BLaER1 (cell line): Measurements from ENCODE around the gene HSDL1.
"Not testable (repeated sequence)": the region's sequence is repeated elsewhere in the genome, so short reads cannot be mapped to it uniquely, and the experiment has no call there.

Experiments
- H3K27ac ChIP-seq: shearing (Covaris generic); formaldehyde crosslinking; 2 replicates; pipeline ENCODE4 v1.8.1; 2022
- H3K27me3 ChIP-seq: shearing (Covaris generic); formaldehyde crosslinking; 2 replicates; pipeline ENCODE4 v1.8.1; 2022
- H3K36me3 ChIP-seq: shearing (Covaris generic); formaldehyde crosslinking; 2 replicates; pipeline ENCODE4 v1.8.1; 2022
- H3K4me1 ChIP-seq: shearing (Covaris generic); formaldehyde crosslinking; 2 replicates; pipeline ENCODE4 v1.8.1; 2022
- H3K4me2 ChIP-seq: shearing (Covaris generic); formaldehyde crosslinking; 2 replicates; pipeline ENCODE4 v1.8.1; 2022
- H3K4me3 ChIP-seq: shearing (Covaris generic); formaldehyde crosslinking; 2 replicates; pipeline ENCODE4 v1.8.1; 2022
- H3K9ac ChIP-seq: shearing (Covaris generic); formaldehyde crosslinking; 2 replicates; pipeline ENCODE4 v1.8.1; 2022
- H3K9me3 ChIP-seq: shearing (Covaris generic); formaldehyde crosslinking; 2 replicates; pipeline ENCODE4 v1.8.1; 2022
- H4K20me1 ChIP-seq: shearing (Covaris generic); formaldehyde crosslinking; 2 replicates; pipeline ENCODE4 v1.8.1; 2022
- Cebpa-rat ChIP-seq: shearing (Covaris generic); IDR thresholded peaks from 2 replicates; pipeline ENCODE4 v1.8.1; 2022

HSDL1 gene

GRCh38 chr16:84124257-84125073 lies 20.5 kb downstream of the HSDL1 start:
- H3K27me3 ChIP-seq = no peaks in the 10 kb centered on the region
- no peaks in the 10 kb centered on the region for H3K9me3 ChIP-seq
- peaks cover 57% of the 10 kb centered on the region for H3K36me3 ChIP-seq
- H3K4me3 ChIP-seq = no peak overlapping the region
- H3K27ac ChIP-seq = no peak overlapping the region
- no peak overlapping the region for H3K4me2 ChIP-seq
- no peaks in the 10 kb centered on the region for H4K20me1 ChIP-seq
- H3K4me1 ChIP-seq = 0 out of 2 replicates have a peak, but pooled peaks cover 7% of the 10 kb centered on the region
- no peak for TF ChIP-seq Cebpa-rat
- no peak overlapping the region for H3K9ac ChIP-seq

- no peaks in the 10 kb centered on the region for H3K27me3 ChIP-seq
- no peak for TF ChIP-seq Cebpa-rat
- no peak overlapping the region for H3K9ac ChIP-seq
- peaks cover 3% of the 10 kb centered on the region; the same call in 1 of the 2 replicates for H4K20me1 ChIP-seq
- H3K9me3 ChIP-seq = no peaks in the 10 kb centered on the region
- no peak overlapping the region for H3K4me3 ChIP-seq
- H3K27ac ChIP-seq = no peak overlapping the region
- no peak overlapping the region for H3K4me2 ChIP-seq
- peaks cover 16% of the 10 kb centered on the region for H3K4me1 ChIP-seq
- peaks cover 37% of the 10 kb centered on the region for H3K36me3 ChIP-seq
Observed at GRCh38 chr16:84121007-84121406, 24.0 kb downstream of the HSDL1 start.

DNA sequence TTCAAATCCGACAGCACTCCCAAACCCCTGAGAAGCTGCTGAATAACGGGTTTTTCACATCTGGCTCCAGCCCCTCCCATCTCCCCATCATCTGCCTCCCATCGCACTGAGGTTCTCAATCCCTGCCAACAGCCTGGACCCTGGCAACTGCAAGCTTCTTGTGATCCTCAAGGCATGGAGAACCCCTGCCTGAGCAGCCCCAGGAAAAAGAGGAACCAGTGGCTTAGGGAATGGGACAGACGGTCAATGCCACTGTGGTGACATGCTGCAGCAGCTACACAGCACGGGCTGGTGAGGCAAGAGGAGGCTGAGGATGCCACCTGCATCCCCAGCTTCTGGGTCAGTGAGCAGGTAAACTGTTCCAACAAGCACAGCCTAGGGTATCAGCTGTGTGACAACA lies 25.0 kb downstream of the HSDL1 start:
- H3K4me2 ChIP-seq = no peak overlapping the region
- no peak overlapping the region for H3K27ac ChIP-seq
- no peaks in the 10 kb centered on the region for H3K27me3 ChIP-seq
- H3K9me3 ChIP-seq = no peaks in the 10 kb centered on the region
- H4K20me1 ChIP-seq = peaks cover 12% of the 10 kb centered on the region
- peaks cover 38% of the 10 kb centered on the region for H3K36me3 ChIP-seq
- no peak for TF ChIP-seq Cebpa-rat
- peaks cover 20% of the 10 kb centered on the region for H3K4me1 ChIP-seq
- H3K4me3 ChIP-seq = no peak overlapping the region
- no peak overlapping the region for H3K9ac ChIP-seq

DNA sequence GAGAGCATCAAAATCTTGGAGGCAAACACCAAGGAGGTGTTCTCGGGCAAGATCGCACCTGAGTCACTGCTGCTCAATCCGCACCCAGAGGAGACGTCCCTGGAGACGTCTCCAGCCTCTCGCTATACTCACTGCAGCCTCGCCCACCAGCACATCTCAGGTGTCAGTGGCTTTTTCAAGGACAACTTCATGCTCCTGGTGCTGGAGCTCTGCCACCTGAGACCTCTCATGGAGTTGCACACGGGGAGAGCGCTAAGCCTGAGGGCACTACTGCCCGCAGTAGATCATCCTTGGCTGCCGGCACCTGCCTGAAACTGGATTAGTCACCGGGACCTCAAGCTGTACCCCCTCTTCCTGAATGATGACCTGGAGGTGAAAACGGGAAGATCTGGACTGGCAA lies 25.6 kb downstream of the HSDL1 start:
- no peak for TF ChIP-seq Cebpa-rat
- Histone ChIP-seq H3K9me3 (no peaks in the 10 kb centered on the region), H4K20me1 (peaks cover 19% of the 10 kb centered on the region), H3K27ac (no peak overlapping the region), H3K36me3 (peaks cover 37% of the 10 kb centered on the region), H3K27me3 (no peaks in the 10 kb centered on the region), H3K4me2 (no peak overlapping the region), H3K4me1 (peaks cover 26% of the 10 kb centered on the region), H3K4me3 (no peak overlapping the region), H3K9ac (no peak overlapping the region)

GRCh38 chr16:84118315-84118714 lies 26.7 kb downstream of the HSDL1 start:
- H3K9me3 ChIP-seq, H3K27ac ChIP-seq, H3K4me3 ChIP-seq, H3K27me3 ChIP-seq: not testable (repeated sequence)
- H3K4me2 ChIP-seq = peak overlapping the region; percentile 87; the same call in 1 of the 2 replicates
- H3K4me1 ChIP-seq = peaks cover 27% of the 10 kb centered on the region
- H3K36me3 ChIP-seq = peaks cover 27% of the 10 kb centered on the region
- peaks cover 30% of the 10 kb centered on the region for H4K20me1 ChIP-seq
- H3K9ac ChIP-seq = peak overlapping the region; percentile 96; the same call in 1 of the 2 replicates

DNA sequence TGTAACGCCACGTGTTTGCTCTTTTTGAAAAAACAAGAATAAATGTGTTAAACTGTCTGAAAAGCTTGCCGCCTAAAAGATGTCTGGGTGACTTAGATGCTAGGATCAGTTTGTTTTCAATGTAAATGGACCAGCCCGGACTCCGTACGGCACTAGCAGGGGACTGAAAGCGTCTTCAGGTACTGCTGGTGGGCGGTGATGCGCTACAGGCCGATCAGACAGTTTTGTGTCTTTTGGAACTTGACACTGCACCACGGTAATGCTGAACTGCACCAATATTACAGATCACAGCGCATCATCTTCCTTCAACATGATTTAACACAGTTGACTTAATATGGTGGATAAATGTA lies 27.5 kb downstream of the HSDL1 start:
- no peaks in the 10 kb centered on the region for H3K27me3 ChIP-seq
- H4K20me1 ChIP-seq = peaks cover 38% of the 10 kb centered on the region
- H3K27ac ChIP-seq = peak overlapping the region; percentile 95
- H3K9me3 ChIP-seq = no peaks in the 10 kb centered on the region
- H3K4me3 ChIP-seq = peak overlapping the region; percentile 91
- peak overlapping the region; percentile 96 for H3K9ac ChIP-seq
- peak overlapping the region; percentile 87 for H3K4me2 ChIP-seq
- TF ChIP-seq Cebpa-rat = no peak
- H3K36me3 ChIP-seq = peaks cover 18% of the 10 kb centered on the region
- peaks cover 27% of the 10 kb centered on the region for H3K4me1 ChIP-seq

DNA sequence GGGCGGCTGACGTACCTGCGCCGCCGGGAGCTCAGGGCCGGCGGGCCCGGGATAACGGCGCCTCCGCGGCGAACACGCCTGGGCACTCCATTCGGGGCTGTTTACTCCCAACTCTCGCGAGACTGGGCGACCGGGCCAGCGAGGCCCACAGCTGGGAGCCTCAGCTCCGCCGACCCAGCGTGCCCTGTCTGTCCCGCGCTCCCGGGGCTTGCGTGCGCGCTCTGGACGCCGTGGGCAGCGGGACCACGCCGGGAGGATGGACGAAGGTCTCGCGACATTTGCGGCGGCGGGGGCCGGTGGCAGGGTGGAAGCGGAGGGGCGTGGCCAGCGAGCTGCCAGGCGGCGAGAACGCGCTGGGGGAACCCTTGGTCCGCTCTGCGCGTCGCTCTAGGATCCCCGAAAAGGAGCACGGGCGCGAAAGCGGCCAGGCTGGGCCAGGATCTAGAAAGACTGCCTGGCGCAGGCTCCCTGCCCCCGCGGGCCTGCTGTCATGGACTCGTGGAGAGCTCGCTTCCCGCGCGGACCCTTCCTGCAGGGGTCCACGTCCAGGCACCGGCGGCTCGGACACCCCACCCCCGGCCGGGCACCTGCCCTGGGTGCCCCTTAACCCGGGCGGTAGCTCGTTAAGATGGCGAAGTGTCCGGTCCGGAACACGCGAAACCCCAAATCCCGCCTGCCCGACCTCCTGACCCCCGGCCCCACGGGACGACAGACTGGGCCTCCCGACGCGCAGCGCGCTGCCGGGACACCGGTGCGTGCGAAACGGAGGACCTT lies 28.1 kb downstream of the HSDL1 start, which contains the start of gene MBTPS1:
Gene MBTPS1 (minus strand): TSS at position 223 of the 774 bp plus-strand sequence. CDS start 15,159 bp downstream, outside the sequence.
- no peaks in the 10 kb centered on the region for H3K27me3 ChIP-seq
- peak within 1 kb of the TSS; percentile 87 for H3K4me2 ChIP-seq
- peaks cover 44% of the 10 kb centered on the region for H4K20me1 ChIP-seq
- peak within 1 kb of the TSS; percentile 96 for H3K9ac ChIP-seq
- H3K27ac ChIP-seq = peak within 1 kb of the TSS; percentile 95
- peaks cover 28% of the 10 kb centered on the region for H3K4me1 ChIP-seq
- peaks cover 15% of the 10 kb centered on the region; the same call in 1 of the 2 replicates for H3K36me3 ChIP-seq
- no peak for TF ChIP-seq Cebpa-rat
- H3K4me3 ChIP-seq = peak within 1 kb of the TSS; percentile 91
- H3K9me3 ChIP-seq = no peaks in the 10 kb centered on the region

DNA sequence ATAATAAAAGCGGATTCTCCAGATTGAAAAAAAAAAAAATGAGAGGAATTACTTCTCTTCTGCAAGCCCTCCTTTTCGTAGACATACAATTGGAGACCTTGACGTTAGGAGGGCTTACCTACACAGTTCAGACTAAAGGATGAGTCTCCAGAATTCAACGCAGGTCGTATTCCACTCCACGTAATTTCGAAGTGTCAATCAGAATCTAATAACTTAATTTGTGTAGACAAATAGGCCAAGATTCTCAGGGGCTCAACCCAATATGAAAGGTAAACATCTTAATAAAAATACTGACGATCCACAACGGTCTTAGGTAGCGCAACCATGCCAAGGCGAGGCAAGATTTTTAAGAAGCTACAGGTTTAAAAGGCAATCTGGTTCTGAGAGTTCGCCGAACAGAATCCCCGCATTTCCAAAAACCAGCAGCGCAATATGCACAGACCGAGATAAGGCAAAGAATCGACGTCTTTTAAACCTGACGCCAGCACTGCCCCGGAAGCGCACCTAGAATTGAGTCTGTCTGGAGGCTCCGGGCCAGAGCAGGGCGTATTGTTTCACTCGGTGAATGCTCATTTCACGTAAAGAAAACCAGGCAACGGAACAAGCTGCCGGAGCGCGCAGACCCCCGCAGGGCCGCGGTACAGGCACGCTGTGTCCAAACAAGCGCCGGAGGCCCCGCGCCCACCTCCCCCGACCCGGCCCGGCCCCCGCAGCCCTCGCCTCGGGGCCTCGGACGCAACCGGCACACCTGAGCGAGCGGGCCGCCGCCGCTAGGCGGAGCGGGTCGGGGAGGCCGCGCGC lies 28.9 kb downstream of the HSDL1 start:
- H3K36me3 ChIP-seq = peaks cover 10% of the 10 kb centered on the region
- H3K4me1 ChIP-seq = peaks cover 36% of the 10 kb centered on the region
- H4K20me1 ChIP-seq = peaks cover 51% of the 10 kb centered on the region
- H3K9me3 ChIP-seq = no peaks in the 10 kb centered on the region
- H3K27me3 ChIP-seq = no peaks in the 10 kb centered on the region
- peak overlapping the region; percentile 91 for H3K4me3 ChIP-seq
- no peak for TF ChIP-seq Cebpa-rat
- peak overlapping the region; percentile 87 for H3K4me2 ChIP-seq
- peak overlapping the region; percentile 95 for H3K27ac ChIP-seq
- H3K9ac ChIP-seq = peak overlapping the region; percentile 96

DNA sequence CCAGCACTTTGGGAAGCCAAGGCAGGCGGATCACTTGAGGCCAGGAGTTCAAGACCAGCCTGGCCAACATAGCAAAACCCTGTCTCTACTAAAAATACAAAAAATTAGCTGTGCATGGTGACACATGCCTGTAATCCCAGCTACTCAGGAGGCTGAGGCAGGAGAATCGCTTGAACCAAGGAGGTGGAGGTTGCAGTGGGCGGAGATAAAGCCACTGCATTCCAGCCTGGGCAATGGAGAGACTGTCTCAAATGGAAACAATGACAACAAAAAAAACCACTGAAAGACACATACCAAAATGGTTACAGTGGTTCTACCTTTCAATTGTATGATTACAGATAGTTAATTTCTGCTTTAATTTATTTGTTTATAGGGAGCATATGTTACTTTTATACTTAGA lies 33.0 kb downstream of the HSDL1 start:
- not testable (repeated sequence) for H3K27me3 ChIP-seq, H3K27ac ChIP-seq, H3K9ac ChIP-seq, H3K4me2 ChIP-seq, H3K4me3 ChIP-seq, H3K9me3 ChIP-seq
- peaks cover 93% of the 10 kb centered on the region for H4K20me1 ChIP-seq
- peaks cover 45% of the 10 kb centered on the region for H3K36me3 ChIP-seq
- H3K4me1 ChIP-seq = peaks cover 36% of the 10 kb centered on the region
